Caco-2 (cell line): ENCODE measurements around the gene RIOK3. TPM values are rescaled to one million over a fixed set of nuclear protein-coding genes. Genes with fewer than 3 reads are reported as not detected.

Experiments used
- BruUV-seq: library from RNA; stranded (reverse); fragments of 400-500 nt; replicated peaks from 2 replicates; lab custom pipeline; 2021; lab: Mats Ljungman, UMichigan
- CTCF ChIA-PET: fragments of 300-600 bp; sonication (Branson Sonifier 250); formaldehyde crosslinking; loops from one replicate; lab custom pipeline; 2022; ENCODE audit warnings: antibody characterized with exemption; lab: Charles Lee
- POLR2A ChIA-PET: fragments of 300-600 bp; sonication (Branson Sonifier 250); formaldehyde crosslinking; loops from one replicate; lab custom pipeline; 2022; ENCODE audit warnings: antibody characterized with exemption; lab: Charles Lee
- DNase-seq, 2 experiments: peaks; one replicate each; pipeline versions ENCODE4 v3.0.0 to v3.0.0-alpha.2; 2020 to 2022
- H3K27me3 ChIP-seq: replicated peaks from 2 replicates; pipeline ENCODE4 v1.6.0; 2011; ENCODE audit warnings: low read length; ENCODE audit not compliant: control insufficient read depth, insufficient read depth
- H3K36me3 ChIP-seq: 2 replicates; pipeline ENCODE4 v1.5.1; 2011; ENCODE audit warnings: low read length; ENCODE audit not compliant: control insufficient read depth, insufficient read depth
- H3K4me1 ChIP-seq: fragments of 250-450 bp; sonication (Bioruptor Pico); 2 replicates; pipeline ENCODE4 v1.5.1; 2020; ENCODE audit warnings: mild to moderate bottlenecking
- H3K4me3 ChIP-seq: 2 replicates; pipeline ENCODE4 v1.5.1; 2011; ENCODE audit warnings: low read depth, mild to moderate bottlenecking, control low read depth, low read length
- H3K9me3 ChIP-seq: fragments of 250-450 bp; sonication (Bioruptor Pico); 2 replicates; pipeline ENCODE4 v1.5.1; 2020; ENCODE audit warnings: mild to moderate bottlenecking, moderate library complexity
- H3K27ac Mint-ChIP-seq: one replicate; pipeline ENCODE4 v1.8.0; 2022; ENCODE audit warnings: mixed read lengths; ENCODE audit not compliant: unreplicated experiment
- H3K27me3 Mint-ChIP-seq: one replicate; pipeline ENCODE4 v1.8.0; 2022; ENCODE audit warnings: mixed read lengths; ENCODE audit not compliant: insufficient read depth, unreplicated experiment
- H3K36me3 Mint-ChIP-seq: one replicate; pipeline ENCODE4 v1.8.0; 2022; ENCODE audit warnings: mild to moderate bottlenecking, mixed read lengths; ENCODE audit not compliant: insufficient read depth, unreplicated experiment
- H3K4me1 Mint-ChIP-seq: one replicate; pipeline ENCODE4 v1.8.0; 2022; ENCODE audit warnings: low read depth, mixed read lengths; ENCODE audit not compliant: unreplicated experiment
- H3K4me3 Mint-ChIP-seq: one replicate; pipeline ENCODE4 v1.8.0; 2022; ENCODE audit warnings: mild to moderate bottlenecking, moderate library complexity, mixed read lengths; ENCODE audit not compliant: unreplicated experiment
- H3K9me3 Mint-ChIP-seq: one replicate; pipeline ENCODE4 v1.8.0; 2022; ENCODE audit warnings: mixed read lengths; ENCODE audit not compliant: unreplicated experiment
- CTCF ChIP-seq, 2 experiments: fragments of 200-600 bp in 1 of 2; IDR thresholded peaks; 1 replicate in 1 of 2; 2 replicates in 1 of 2; pipeline versions ENCODE4 v1.5.1 to v1.8.0; 2011 to 2022; ENCODE audit warnings: antibody characterized with exemption in 1 of 2, control low read depth in 1 of 2, inconsistent platforms in 1 of 2, low read depth in 1 of 2, low read length in 1 of 2, mild to moderate bottlenecking in 1 of 2, moderate library complexity in 1 of 2; ENCODE audit not compliant: insufficient read depth in 1 of 2, severe bottlenecking in 1 of 2, unreplicated experiment in 1 of 2
- intact Hi-C: fragments of 100-400 bp; cut with micrococcal nuclease; formaldehyde crosslinking; loops from one replicate; pipeline ENCODE4 v1.10.0; 2022; ENCODE audit not compliant: unreplicated experiment
- total RNA-seq: library from RNA; stranded (reverse); gene quantifications from 2 replicates; pipeline ENCODE4 v1.2.3, GENCODE V29; 2022

The RIOK3 gene
- total RNA-seq, 1 experiment from 2014 or later = 32.4 TPM

- no peaks in the 10 kb centered on the region for H3K9me3 ChIP-seq
- Mint-ChIP-seq H3K27ac (no peak overlapping the region), H3K9me3 (no peaks in the 10 kb centered on the region), H3K36me3 (peaks cover 31% of the 10 kb centered on the region), H3K4me1 (peaks cover 28% of the 10 kb centered on the region), H3K27me3 (no peaks in the 10 kb centered on the region), H3K4me3 (no peak overlapping the region)
- H3K4me1 ChIP-seq = peaks cover 17% of the 10 kb centered on the region
- TF ChIP-seq CTCF (IDR thresholded peaks at IDR 0.05; ENCODE audit: insufficient read depth in 1 of 2, low read depth in 1 of 2, low read length in 1 of 2, severe bottlenecking in 1 of 2, unreplicated experiment in 1 of 2) = no peak
- intact Hi-C loops = no loop called here
- H3K36me3 ChIP-seq = peaks cover 1% of the 10 kb centered on the region; the same call in 1 of the 2 replicates
- CTCF ChIA-PET = no interaction called here
- no peak overlapping the region for H3K4me3 ChIP-seq
- BruUV-seq = no TSS peak
- no peak for DNase-seq
- no peaks in the 10 kb centered on the region for H3K27me3 ChIP-seq
- POLR2A ChIA-PET = no interaction called here
Measured at GRCh38 chr18:23462876-23463275, 9.8 kb downstream of the RIOK3 start.

GRCh38 chr18:23468753-23469459, 15.8 kb downstream of the RIOK3 start:
- ChIA-PET CTCF (no interaction called here), POLR2A (no interaction called here)
- no peaks in the 10 kb centered on the region for H3K9me3 Mint-ChIP-seq
- Histone ChIP-seq H3K9me3 (no peaks in the 10 kb centered on the region), H3K4me3 (no peak overlapping the region), H3K4me1 (no peaks in the 10 kb centered on the region), H3K36me3 (peaks cover 3% of the 10 kb centered on the region), H3K27me3 (no peaks in the 10 kb centered on the region)
- TF ChIP-seq CTCF (IDR thresholded peaks at IDR 0.05; ENCODE audit: insufficient read depth in 1 of 2, low read depth in 1 of 2, low read length in 1 of 2, severe bottlenecking in 1 of 2, unreplicated experiment in 1 of 2) = no peak
- H3K4me1 Mint-ChIP-seq = no peaks in the 10 kb centered on the region
- no peak overlapping the region for H3K4me3 Mint-ChIP-seq
- H3K27ac Mint-ChIP-seq = no peak overlapping the region
- peaks cover 20% of the 10 kb centered on the region for H3K36me3 Mint-ChIP-seq
- BruUV-seq = no TSS peak
- DNase-seq = no peak
- intact Hi-C loops = no loop called here
- no peaks in the 10 kb centered on the region for H3K27me3 Mint-ChIP-seq

GRCh38 chr18:23470620-23471387, 17.7 kb downstream of the RIOK3 start:
- BruUV-seq = no TSS peak
- intact Hi-C loops = no loop called here
- H3K9me3 Mint-ChIP-seq = no peaks in the 10 kb centered on the region
- no peak for TF ChIP-seq CTCF (IDR thresholded peaks at IDR 0.05; ENCODE audit: insufficient read depth in 1 of 2, low read depth in 1 of 2, low read length in 1 of 2, severe bottlenecking in 1 of 2, unreplicated experiment in 1 of 2)
- H3K27ac Mint-ChIP-seq = no peak overlapping the region
- H3K36me3 Mint-ChIP-seq = peaks cover 33% of the 10 kb centered on the region
- Histone ChIP-seq H3K4me1 (no peaks in the 10 kb centered on the region), H3K36me3 (peaks cover 3% of the 10 kb centered on the region), H3K4me3 (no peak overlapping the region), H3K9me3 (no peaks in the 10 kb centered on the region), H3K27me3 (no peaks in the 10 kb centered on the region)
- CTCF ChIA-PET = no interaction called here
- POLR2A ChIA-PET = no interaction called here
- H3K4me3 Mint-ChIP-seq = no peak overlapping the region
- no peaks in the 10 kb centered on the region for H3K4me1 Mint-ChIP-seq
- DNase-seq = no peak
- no peaks in the 10 kb centered on the region for H3K27me3 Mint-ChIP-seq
